Osteocyte (in vitro differentiated cells): ENCODE data around the gene GPR27. TPM values are rescaled to one million over a fixed set of nuclear protein-coding genes. Genes with fewer than 3 reads are reported as not detected.

Experiments
- DNase-seq: peaks from one replicate; pipeline ENCODE4 v3.0.0; 2021; ENCODE audit warnings: mixed read lengths; ENCODE audit not compliant: unreplicated experiment; ENCODE audit errors: extremely low spot score
- H3K27ac Mint-ChIP-seq: one replicate; pipeline ENCODE4 v1.8.0; 2021; ENCODE audit warnings: mild to moderate bottlenecking, mixed read lengths; ENCODE audit not compliant: unreplicated experiment
- H3K27me3 Mint-ChIP-seq: one replicate; pipeline ENCODE4 v1.8.0; 2021; ENCODE audit warnings: mixed read lengths; ENCODE audit not compliant: unreplicated experiment
- H3K36me3 Mint-ChIP-seq: one replicate; pipeline ENCODE4 v1.8.0; 2021; ENCODE audit warnings: mixed read lengths; ENCODE audit not compliant: unreplicated experiment
- H3K4me1 Mint-ChIP-seq: one replicate; pipeline ENCODE4 v1.8.0; 2021; ENCODE audit warnings: mixed read lengths; ENCODE audit not compliant: unreplicated experiment
- H3K4me3 Mint-ChIP-seq: one replicate; pipeline ENCODE4 v1.8.0; 2021; ENCODE audit warnings: mild to moderate bottlenecking, moderate library complexity, mixed read lengths; ENCODE audit not compliant: unreplicated experiment
- H3K9me3 Mint-ChIP-seq: one replicate; pipeline ENCODE4 v1.8.0; 2021; ENCODE audit warnings: mixed read lengths; ENCODE audit not compliant: unreplicated experiment
- total RNA-seq: library from RNA; stranded (reverse); gene quantifications from 2 replicates; pipeline ENCODE4 v1.2.1, GENCODE V29; 2021
- TF ChIP-seq, protein P1 (sequence below): fragments of 200-600 bp; sonication (generic); IDR thresholded peaks from 2 replicates; pipeline ENCODE4 v1.5.0; 2021; ENCODE audit warnings: antibody characterized with exemption, mild to moderate bottlenecking, moderate library complexity

The GPR27 gene
- total RNA-seq, 1 donor from 2014 or later: 0.94 TPM

DNA sequence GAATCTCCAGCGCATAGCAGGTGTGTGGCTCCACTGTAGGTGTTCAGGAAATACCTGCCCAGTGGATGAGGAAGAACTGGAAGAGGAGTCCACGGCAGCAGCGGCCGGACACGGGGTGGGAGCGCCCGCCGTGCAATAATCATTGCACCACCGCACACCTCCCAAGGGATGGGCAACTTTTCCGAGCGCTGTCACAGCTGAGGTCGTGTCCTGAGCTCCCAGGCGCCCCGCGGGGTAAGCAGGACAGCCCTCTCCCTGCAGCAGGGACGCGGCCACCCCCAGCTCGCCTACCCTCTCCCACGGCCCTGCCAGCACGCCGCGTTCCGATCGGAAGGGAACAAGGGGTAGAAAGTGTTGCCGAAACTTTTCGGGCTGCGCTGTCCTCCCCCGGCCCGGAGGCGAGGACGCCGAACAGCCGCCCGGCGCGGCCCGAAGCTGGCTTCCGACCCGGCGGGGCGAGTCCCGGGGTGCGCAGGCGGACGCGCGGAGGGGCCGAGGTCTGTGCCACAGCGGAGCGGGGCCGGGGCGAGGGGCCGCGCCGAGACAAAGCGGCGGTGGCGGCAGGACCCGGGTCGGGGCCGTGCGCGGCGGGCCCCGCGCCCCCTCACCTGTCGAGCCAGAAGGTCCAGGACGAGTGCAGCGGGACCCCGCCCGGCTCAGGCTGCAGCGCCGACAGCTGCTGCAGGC is 28.9 kb upstream of the GPR27 start:
- Mint-ChIP-seq H3K27me3 (peaks cover 55% of the 10 kb centered on the region), H3K27ac (no peak overlapping the region), H3K36me3 (no peaks in the 10 kb centered on the region), H3K4me3 (peak overlapping the region; percentile 75), H3K4me1 (peaks cover 12% of the 10 kb centered on the region), H3K9me3 (no peaks in the 10 kb centered on the region)
- TF ChIP-seq, protein P1, sequence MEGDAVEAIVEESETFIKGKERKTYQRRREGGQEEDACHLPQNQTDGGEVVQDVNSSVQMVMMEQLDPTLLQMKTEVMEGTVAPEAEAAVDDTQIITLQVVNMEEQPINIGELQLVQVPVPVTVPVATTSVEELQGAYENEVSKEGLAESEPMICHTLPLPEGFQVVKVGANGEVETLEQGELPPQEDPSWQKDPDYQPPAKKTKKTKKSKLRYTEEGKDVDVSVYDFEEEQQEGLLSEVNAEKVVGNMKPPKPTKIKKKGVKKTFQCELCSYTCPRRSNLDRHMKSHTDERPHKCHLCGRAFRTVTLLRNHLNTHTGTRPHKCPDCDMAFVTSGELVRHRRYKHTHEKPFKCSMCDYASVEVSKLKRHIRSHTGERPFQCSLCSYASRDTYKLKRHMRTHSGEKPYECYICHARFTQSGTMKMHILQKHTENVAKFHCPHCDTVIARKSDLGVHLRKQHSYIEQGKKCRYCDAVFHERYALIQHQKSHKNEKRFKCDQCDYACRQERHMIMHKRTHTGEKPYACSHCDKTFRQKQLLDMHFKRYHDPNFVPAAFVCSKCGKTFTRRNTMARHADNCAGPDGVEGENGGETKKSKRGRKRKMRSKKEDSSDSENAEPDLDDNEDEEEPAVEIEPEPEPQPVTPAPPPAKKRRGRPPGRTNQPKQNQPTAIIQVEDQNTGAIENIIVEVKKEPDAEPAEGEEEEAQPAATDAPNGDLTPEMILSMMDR: no peak
- no peak for DNase-seq

DNA sequence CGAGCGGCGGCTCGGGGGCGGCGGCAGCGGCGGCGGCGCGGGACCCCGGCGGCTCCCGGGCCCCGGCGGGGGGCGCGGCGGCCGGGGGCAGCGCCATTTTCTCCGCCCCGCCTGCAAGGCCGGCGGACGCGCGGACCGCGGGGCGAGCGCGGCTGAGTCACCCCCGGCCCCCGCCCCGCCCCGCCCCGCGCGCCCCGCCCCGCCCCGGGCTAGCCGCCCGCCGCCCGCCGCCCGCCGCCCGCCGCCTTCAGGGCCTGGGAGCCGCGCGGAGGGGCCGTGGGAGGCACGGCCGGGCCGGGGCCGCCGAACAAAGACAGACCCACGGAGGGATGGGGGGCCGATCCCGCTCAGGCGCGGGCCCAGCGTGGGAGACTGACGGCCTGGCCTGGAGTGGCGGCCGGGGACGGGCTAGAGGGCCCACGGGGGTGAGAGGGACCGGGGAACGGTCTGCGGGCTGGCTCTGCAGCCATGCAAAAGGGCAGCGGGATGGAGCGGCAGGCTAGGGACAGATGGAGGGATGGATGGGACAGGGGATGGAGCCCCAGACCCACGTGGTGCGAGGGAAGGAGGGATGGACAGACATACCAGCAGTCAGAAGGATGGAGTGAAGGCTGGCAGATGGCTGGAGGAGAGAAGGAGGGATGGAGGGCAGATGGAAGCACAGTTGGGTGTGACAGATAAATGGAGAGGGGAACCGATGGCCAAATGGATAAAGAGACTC is 28.2 kb upstream of the GPR27 start, which contains the start of gene EIF4E3:
Gene EIF4E3, minus strand, starts transcription at position 132 of the 721 bp plus-strand sequence. Its CDS starts 35 bp downstream, at position 97.
- H3K36me3 Mint-ChIP-seq: no peaks in the 10 kb centered on the region
- peak within 1 kb of the TSS; percentile 9 for H3K27ac Mint-ChIP-seq
- no peak for DNase-seq
- peaks cover 12% of the 10 kb centered on the region for H3K4me1 Mint-ChIP-seq
- H3K27me3 Mint-ChIP-seq: peaks cover 55% of the 10 kb centered on the region
- TF ChIP-seq, protein P1: no peak
- peak within 1 kb of the TSS; percentile 75 for H3K4me3 Mint-ChIP-seq
- no peaks in the 10 kb centered on the region for H3K9me3 Mint-ChIP-seq

- TF ChIP-seq, protein P1: no peak
- no peak overlapping the region for H3K27ac Mint-ChIP-seq
These were observed 27.5 kb upstream of the GPR27 start for GRCh38 chr3:71726146-71726545.

GRCh38 chr3:71728632-71729342 is 24.9 kb upstream of the GPR27 start:
- Mint-ChIP-seq H3K36me3 (no peaks in the 10 kb centered on the region), H3K27ac (no peak overlapping the region), H3K4me1 (peaks cover 12% of the 10 kb centered on the region), H3K9me3 (no peaks in the 10 kb centered on the region), H3K4me3 (no peak overlapping the region), H3K27me3 (peaks cover 45% of the 10 kb centered on the region)
- TF ChIP-seq, protein P1: no peak
- DNase-seq: no peak

More at GRCh38 chr3:71726146-71726545, 27.5 kb upstream of the GPR27 start:
- Mint-ChIP-seq H3K4me1 (peaks cover 12% of the 10 kb centered on the region), H3K27me3 (peaks cover 50% of the 10 kb centered on the region), H3K4me3 (peak overlapping the region; percentile 74), H3K9me3 (no peaks in the 10 kb centered on the region), H3K36me3 (no peaks in the 10 kb centered on the region)
- DNase-seq: no peak

DNA sequence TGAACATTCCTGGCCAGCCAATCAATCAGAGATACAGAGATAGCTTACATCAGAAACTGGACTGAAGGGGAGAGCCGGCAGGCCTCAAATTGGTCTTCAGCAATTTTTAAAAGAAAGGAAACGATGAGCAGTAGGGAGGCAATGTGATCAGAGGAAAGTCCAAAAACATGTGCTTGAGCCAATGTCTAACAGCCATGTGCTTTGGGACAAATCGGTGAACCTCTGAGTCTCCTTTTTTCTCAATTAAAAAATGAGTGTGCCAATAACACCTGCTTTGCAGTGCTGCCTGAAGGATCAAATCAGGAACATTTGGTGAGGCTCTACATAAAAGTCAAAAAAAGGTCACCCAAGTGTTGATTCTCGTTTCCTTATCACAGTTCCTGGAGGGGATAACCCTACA is 21.0 kb upstream of the GPR27 start:
- TF ChIP-seq, protein P1: no peak
- no peak for DNase-seq
- Mint-ChIP-seq H3K27ac (no peak overlapping the region), H3K4me3 (no peak overlapping the region), H3K36me3 (no peaks in the 10 kb centered on the region), H3K9me3 (no peaks in the 10 kb centered on the region), H3K27me3 (peaks cover 60% of the 10 kb centered on the region), H3K4me1 (no peaks in the 10 kb centered on the region)
